ENCODE results near the gene PPP2R5D.

GRCh38 chr6:42935322-42935721 is 49.0 kb upstream of the PPP2R5D start:
- TF ChIP-seq RAD21 (IDR thresholded peaks at IDR 0.05 in 1 of 2, conservative IDR thresholded peaks at IDR 0.05 in 1 of 2; ENCODE audit: low read depth in 2 of 2, low read length in 2 of 2), result no peak
- no peak for TF ChIP-seq CTCF (IDR thresholded peaks at IDR 0.05; ENCODE audit: control extremely low read depth in 1 of 3, insufficient read depth in 1 of 3, low read depth in 1 of 3, low read length in 3 of 3)
- TF ChIP-seq EZH2 (IDR thresholded peaks at IDR 0.05; ENCODE audit: low read depth, low read length, severe bottlenecking), result no peak
- no peak for TF ChIP-seq ATF3 (IDR thresholded peaks at IDR 0.05; ENCODE audit: insufficient read depth, low read depth, low read length)
- no peak for TF ChIP-seq POLR2A (IDR thresholded peaks at IDR 0.05; ENCODE audit: control extremely low read depth in 1 of 2, low read depth in 2 of 2, low read length in 2 of 2)
- no peak for TF ChIP-seq E2F6 (IDR thresholded peaks at IDR 0.05)
- no peak for TF ChIP-seq SRF (IDR thresholded peaks at IDR 0.05; ENCODE audit: low read depth, low read length)
- no peak for TF ChIP-seq TCF12 (IDR thresholded peaks at IDR 0.05; ENCODE audit: low read depth, low read length)

Measured in H1 (cell line).